Right ventricle myocardium superior (tissue), 1 donor: Measurements from ENCODE around the gene TRIM16. TPM values are rescaled to one million over a fixed set of nuclear protein-coding genes. Genes with fewer than 3 reads are reported as not detected.
A peak's percentile ranks its signal among the peaks of the same experiment; 100 is the strongest.
"Not testable (repeated sequence)": the region's sequence is repeated elsewhere in the genome, so short reads cannot be mapped to it uniquely, and the experiment has no call there.

Experiments used
- ATAC-seq: fragments of 200-7000 bp; cut with Tn5 transposase; one replicate; pipeline ENCODE4 v1.9.1; 2020; ENCODE audit warnings: mild to moderate bottlenecking; ENCODE audit not compliant: poor library complexity
- DNase-seq: peaks from one replicate; pipeline ENCODE4 v3.0.0-alpha.2; 2020
- intact Hi-C: fragments of 100-400 bp; cut with DNase I; formaldehyde crosslinking; loops from one replicate; pipeline ENCODE4 v1.11.2; 2022
- long read RNA-seq: library from polyadenylated mRNA; unstranded; transcript quantifications from one replicate; pipeline ENCODE4 v2.0.0, GENCODE V29; 2021
- total RNA-seq: library from RNA; stranded (reverse); fragmentation: NEBNext Ultra II Directional; extraction: Animal tissue kit (Norgen Biotek cat#: 25700); gene quantifications from one replicate; pipeline ENCODE4 v1.2.1, GENCODE V29; 2021
- donor health status: DM: no; HTN: yes; CAD: no; lungs with severe emphysema.

Gene TRIM16
- total RNA-seq = 35.1 TPM
- long read RNA-seq, transcript TRIM16-211 (5 exons, 1,979 nt) = major isoform, 29 of 78 reads
- long read RNA-seq, partial matches to known transcripts = 40 of 78 reads
- long read RNA-seq, other reads (novel, unspliced or antisense) = 9 of 78 reads

- peak; percentile 92 for DNase-seq
- ATAC-seq = peak; percentile 98
- intact Hi-C loops = not testable (repeated sequence)
These were observed at the start of gene TRIM16 for GRCh38 chr17:15683824-15684478. TSS of gene TRIM16 (minus strand) at chr17:15684311. CDS start at chr17:15651609, 32,702 bp downstream.

GRCh38 chr17:15733174-15733789, 49.2 kb upstream of the TRIM16 start:
- ATAC-seq, DNase-seq, intact Hi-C loops: not testable (repeated sequence)

- intact Hi-C loops, DNase-seq, ATAC-seq: not testable (repeated sequence)
These were observed 47.8 kb upstream of the TRIM16 start, which contains the start of gene TBC1D26 for GRCh38 chr17:15731900-15732299. TSS of gene TBC1D26 (plus strand) at chr17:15732283. CDS start at chr17:15735349, 3,066 bp downstream.

- ATAC-seq, DNase-seq, intact Hi-C loops: not testable (repeated sequence)
These were observed 46.4 kb upstream of the TRIM16 start for GRCh38 chr17:15730535-15730934.

GRCh38 chr17:15716601-15717563, 32.8 kb upstream of the TRIM16 start:
- ATAC-seq, DNase-seq, intact Hi-C loops: not testable (repeated sequence)

GRCh38 chr17:15708879-15709278, 24.8 kb upstream of the TRIM16 start:
- DNase-seq, ATAC-seq, intact Hi-C loops: not testable (repeated sequence)

- DNase-seq, intact Hi-C loops, ATAC-seq: not testable (repeated sequence)
These were observed 20.7 kb upstream of the TRIM16 start for GRCh38 chr17:15704813-15705212.

GRCh38 chr17:15704239-15704638, 20.1 kb upstream of the TRIM16 start:
- DNase-seq, intact Hi-C loops, ATAC-seq: not testable (repeated sequence)

GRCh38 chr17:15699937-15700336, 15.8 kb upstream of the TRIM16 start:
- DNase-seq, intact Hi-C loops: not testable (repeated sequence)
- ATAC-seq = peak; percentile 37

GRCh38 chr17:15699413-15699924, 15.4 kb upstream of the TRIM16 start, which contains the start of gene ZNF286A:
TSS of gene ZNF286A (plus strand) at chr17:15699752. CDS start at chr17:15700330, 578 bp downstream.
- ATAC-seq = peak; percentile 100
- peak; percentile 100 for DNase-seq
- intact Hi-C loops = not testable (repeated sequence)

- intact Hi-C loops, ATAC-seq, DNase-seq: not testable (repeated sequence)
These were observed 14.9 kb upstream of the TRIM16 start for GRCh38 chr17:15698967-15699366.

- DNase-seq, intact Hi-C loops, ATAC-seq: not testable (repeated sequence)
These were observed 3.4 kb upstream of the TRIM16 start for GRCh38 chr17:15687494-15687893.

- DNase-seq, ATAC-seq, intact Hi-C loops: not testable (repeated sequence)
These were observed 976 bp downstream of the TRIM16 start for GRCh38 chr17:15683135-15683534.

GRCh38 chr17:15675991-15676390, 8.1 kb downstream of the TRIM16 start:
- intact Hi-C loops, ATAC-seq, DNase-seq: not testable (repeated sequence)

GRCh38 chr17:15674640-15675039, 9.5 kb downstream of the TRIM16 start:
- DNase-seq, ATAC-seq, intact Hi-C loops: not testable (repeated sequence)

- intact Hi-C loops, ATAC-seq, DNase-seq: not testable (repeated sequence)
These were observed 14.6 kb downstream of the TRIM16 start for GRCh38 chr17:15669526-15669925.

- DNase-seq = no peak
- ATAC-seq = no peak
- intact Hi-C loops = no loop called here
These were observed 20.4 kb downstream of the TRIM16 start for GRCh38 chr17:15663691-15664090.

- ATAC-seq (no peak), DNase-seq (no peak)
- intact Hi-C loops = no loop called here
These were observed 20.9 kb downstream of the TRIM16 start for GRCh38 chr17:15663176-15663575.
